ENCODE measurements around the gene SAFB. TPM values are rescaled to one million over a fixed set of nuclear protein-coding genes. Genes with fewer than 3 reads are reported as not detected.

Gene SAFB
- total RNA-seq, 1 experiment from 2014 or later = 143 TPM

DNA sequence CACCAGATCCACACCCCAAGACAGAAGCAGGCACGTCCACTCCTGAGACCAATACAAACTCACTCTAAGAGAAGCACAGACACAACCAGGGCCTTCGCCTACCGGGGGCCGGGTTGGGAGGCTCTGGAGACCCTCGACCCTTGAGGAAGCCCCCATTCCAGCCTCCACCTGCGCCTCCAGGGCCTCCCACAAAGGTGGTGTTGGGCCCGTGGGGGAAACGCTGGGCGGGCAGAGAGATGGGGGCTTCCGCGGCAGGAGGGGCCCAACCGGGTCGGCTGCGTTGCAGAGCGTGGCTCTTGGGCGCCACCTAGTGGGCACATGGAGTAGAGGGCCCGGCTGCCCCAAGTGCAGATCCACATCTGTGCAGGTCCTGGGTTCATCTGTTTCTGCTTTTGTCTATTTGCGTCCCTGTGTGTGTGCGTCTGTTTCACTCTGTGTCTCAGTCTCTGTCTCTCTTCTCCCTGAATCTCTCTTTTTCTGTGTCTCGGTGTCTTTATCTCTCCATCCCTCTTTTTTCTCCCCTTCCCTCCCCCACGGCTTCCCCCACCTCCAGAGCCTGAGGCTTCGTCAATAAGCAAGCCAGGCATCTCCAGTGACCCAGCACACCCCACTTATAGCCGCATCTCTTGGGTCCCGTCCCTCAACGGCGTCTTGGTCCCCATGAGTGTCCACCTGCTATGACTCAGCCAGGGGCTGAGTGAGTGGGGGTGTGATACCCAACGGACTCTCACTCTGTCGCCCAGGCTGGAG, 44.6 kb upstream of the SAFB start (continued):
- TF ChIP-seq, protein P1, sequence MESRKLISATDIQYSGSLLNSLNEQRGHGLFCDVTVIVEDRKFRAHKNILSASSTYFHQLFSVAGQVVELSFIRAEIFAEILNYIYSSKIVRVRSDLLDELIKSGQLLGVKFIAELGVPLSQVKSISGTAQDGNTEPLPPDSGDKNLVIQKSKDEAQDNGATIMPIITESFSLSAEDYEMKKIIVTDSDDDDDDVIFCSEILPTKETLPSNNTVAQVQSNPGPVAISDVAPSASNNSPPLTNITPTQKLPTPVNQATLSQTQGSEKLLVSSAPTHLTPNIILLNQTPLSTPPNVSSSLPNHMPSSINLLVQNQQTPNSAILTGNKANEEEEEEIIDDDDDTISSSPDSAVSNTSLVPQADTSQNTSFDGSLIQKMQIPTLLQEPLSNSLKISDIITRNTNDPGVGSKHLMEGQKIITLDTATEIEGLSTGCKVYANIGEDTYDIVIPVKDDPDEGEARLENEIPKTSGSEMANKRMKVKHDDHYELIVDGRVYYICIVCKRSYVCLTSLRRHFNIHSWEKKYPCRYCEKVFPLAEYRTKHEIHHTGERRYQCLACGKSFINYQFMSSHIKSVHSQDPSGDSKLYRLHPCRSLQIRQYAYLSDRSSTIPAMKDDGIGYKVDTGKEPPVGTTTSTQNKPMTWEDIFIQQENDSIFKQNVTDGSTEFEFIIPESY (IDR thresholded peaks at IDR 0.05; ENCODE audit: extremely low read depth, insufficient replicate concordance, low read length) = no peak
- TF ChIP-seq EZH2 (IDR thresholded peaks at IDR 0.05) (no peak), RAD21 (IDR thresholded peaks at IDR 0.05; ENCODE audit: low read depth) (peak; percentile 90), CBX3 (IDR thresholded peaks at IDR 0.05; ENCODE audit: low read depth) (no peak), POLR2A (IDR thresholded peaks at IDR 0.05; ENCODE audit: borderline replicate concordance, extremely low read depth, insufficient read depth, insufficient read length) (no peak)
- TF ChIP-seq, protein P2, sequence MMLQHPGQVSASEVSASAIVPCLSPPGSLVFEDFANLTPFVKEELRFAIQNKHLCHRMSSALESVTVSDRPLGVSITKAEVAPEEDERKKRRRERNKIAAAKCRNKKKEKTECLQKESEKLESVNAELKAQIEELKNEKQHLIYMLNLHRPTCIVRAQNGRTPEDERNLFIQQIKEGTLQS (IDR thresholded peaks at IDR 0.05) = no peak

DNA sequence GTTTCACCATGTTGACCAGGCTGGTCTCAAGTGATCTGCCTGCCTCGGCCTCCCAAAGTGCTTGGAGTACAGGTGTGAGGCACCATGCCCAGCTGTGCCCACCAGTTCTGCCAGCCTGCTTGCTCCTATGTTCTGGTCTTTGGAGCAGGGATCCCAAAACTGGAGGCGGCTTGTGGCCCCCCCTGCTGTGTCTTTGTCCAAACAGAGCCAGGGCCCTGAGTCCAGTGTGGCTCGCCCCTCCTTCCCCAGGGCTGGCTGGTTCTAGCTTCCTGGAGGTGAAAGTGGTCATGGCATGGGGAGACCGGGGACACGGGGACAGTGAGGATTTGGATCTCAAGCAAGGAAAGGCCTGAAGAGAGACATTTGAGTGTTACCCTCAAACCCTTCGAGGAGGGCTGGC, 43.6 kb upstream of the SAFB start:
- H3K9ac ChIP-seq (ENCODE audit: low read length) = no peak overlapping the region
- H3K79me2 ChIP-seq (ENCODE audit: insufficient read depth, low read length) = no peaks in the 10 kb centered on the region
- BruUV-seq (replicated peaks) = no TSS peak
- ChIA-PET RAD21 (ENCODE audit: low non-redundant PET in 1 of 2, low total read pairs in 2 of 2, uncharacterized antibody in 2 of 2, unreplicated experiment in 2 of 2) (no interaction called here), CTCF (no interaction called here), POLR2A (no interaction called here)
- no peaks in the 10 kb centered on the region for H4K20me1 ChIP-seq (ENCODE audit: insufficient read depth)
- no peaks in the 10 kb centered on the region; a peak in 1 of 4 replicates for H3K36me3 ChIP-seq (ENCODE audit: control insufficient read depth in 1 of 2, insufficient read depth in 2 of 2, low read length in 2 of 2)
- H3K9me2 ChIP-seq (ENCODE audit: insufficient read depth) = no peaks in the 10 kb centered on the region
- H3K4me2 ChIP-seq (ENCODE audit: low read length) = no peak overlapping the region
- DNase-seq (ENCODE audit: low read depth, low spot score) = no peak
- no peak overlapping the region for H2AFZ ChIP-seq (ENCODE audit: low read depth, low read length, poor library complexity, severe bottlenecking)
- H3K27ac ChIP-seq (ENCODE audit: low read depth, low read length) = no peak overlapping the region
- no peak overlapping the region for H3K4me3 ChIP-seq (replicated peaks in 1 of 2; ENCODE audit: low read depth in 1 of 2, low read length in 2 of 2)
- no peak for ATAC-seq
- intact Hi-C loops (cut with micrococcal nuclease) = loop anchor here (5.0 kb wide), 1 partner anchor 532 kb away; no protein-coding TSS in a partner anchor
- H3K27me3 ChIP-seq (ENCODE audit: insufficient read depth, low read length) = no peaks in the 10 kb centered on the region
- H3K9me3 ChIP-seq (ENCODE audit: control insufficient read depth in 1 of 2, insufficient read depth in 1 of 2, low read depth in 1 of 2, low read length in 2 of 2) = no peaks in the 10 kb centered on the region
- H3K4me1 ChIP-seq (ENCODE audit: control insufficient read depth in 1 of 2, insufficient read depth in 2 of 2, low read length in 2 of 2) = peaks cover 0 to 6% of the 10 kb centered on the region in 2 experiments; a peak in 1 of 4 replicates
- TF ChIP-seq, protein P3, sequence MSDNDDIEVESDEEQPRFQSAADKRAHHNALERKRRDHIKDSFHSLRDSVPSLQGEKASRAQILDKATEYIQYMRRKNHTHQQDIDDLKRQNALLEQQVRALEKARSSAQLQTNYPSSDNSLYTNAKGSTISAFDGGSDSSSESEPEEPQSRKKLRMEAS (IDR thresholded peaks at IDR 0.05) = no peak
- no peak for TF ChIP-seq ZFX (IDR thresholded peaks at IDR 0.05)
- TF ChIP-seq SIN3A (IDR thresholded peaks at IDR 0.05; ENCODE audit: low read depth) = no peak
- no peak for TF ChIP-seq YY1 (IDR thresholded peaks at IDR 0.05; ENCODE audit: extremely low read depth, insufficient replicate concordance, low read depth, low read length)
- TF ChIP-seq SP1 (IDR thresholded peaks at IDR 0.05; ENCODE audit: low read depth) = no peak
- TF ChIP-seq ZNF274 (IDR thresholded peaks at IDR 0.05; ENCODE audit: low read depth, low read length) = no peak
- no peak for TF ChIP-seq EZH2 (IDR thresholded peaks at IDR 0.05)
- TF ChIP-seq, protein P4, sequence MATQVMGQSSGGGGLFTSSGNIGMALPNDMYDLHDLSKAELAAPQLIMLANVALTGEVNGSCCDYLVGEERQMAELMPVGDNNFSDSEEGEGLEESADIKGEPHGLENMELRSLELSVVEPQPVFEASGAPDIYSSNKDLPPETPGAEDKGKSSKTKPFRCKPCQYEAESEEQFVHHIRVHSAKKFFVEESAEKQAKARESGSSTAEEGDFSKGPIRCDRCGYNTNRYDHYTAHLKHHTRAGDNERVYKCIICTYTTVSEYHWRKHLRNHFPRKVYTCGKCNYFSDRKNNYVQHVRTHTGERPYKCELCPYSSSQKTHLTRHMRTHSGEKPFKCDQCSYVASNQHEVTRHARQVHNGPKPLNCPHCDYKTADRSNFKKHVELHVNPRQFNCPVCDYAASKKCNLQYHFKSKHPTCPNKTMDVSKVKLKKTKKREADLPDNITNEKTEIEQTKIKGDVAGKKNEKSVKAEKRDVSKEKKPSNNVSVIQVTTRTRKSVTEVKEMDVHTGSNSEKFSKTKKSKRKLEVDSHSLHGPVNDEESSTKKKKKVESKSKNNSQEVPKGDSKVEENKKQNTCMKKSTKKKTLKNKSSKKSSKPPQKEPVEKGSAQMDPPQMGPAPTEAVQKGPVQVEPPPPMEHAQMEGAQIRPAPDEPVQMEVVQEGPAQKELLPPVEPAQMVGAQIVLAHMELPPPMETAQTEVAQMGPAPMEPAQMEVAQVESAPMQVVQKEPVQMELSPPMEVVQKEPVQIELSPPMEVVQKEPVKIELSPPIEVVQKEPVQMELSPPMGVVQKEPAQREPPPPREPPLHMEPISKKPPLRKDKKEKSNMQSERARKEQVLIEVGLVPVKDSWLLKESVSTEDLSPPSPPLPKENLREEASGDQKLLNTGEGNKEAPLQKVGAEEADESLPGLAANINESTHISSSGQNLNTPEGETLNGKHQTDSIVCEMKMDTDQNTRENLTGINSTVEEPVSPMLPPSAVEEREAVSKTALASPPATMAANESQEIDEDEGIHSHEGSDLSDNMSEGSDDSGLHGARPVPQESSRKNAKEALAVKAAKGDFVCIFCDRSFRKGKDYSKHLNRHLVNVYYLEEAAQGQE (IDR thresholded peaks at IDR 0.05; ENCODE audit: low read depth) = no peak
- TF ChIP-seq RAD21 (IDR thresholded peaks at IDR 0.05; ENCODE audit: low read depth) = no peak
- TF ChIP-seq, protein P1 (IDR thresholded peaks at IDR 0.05; ENCODE audit: extremely low read depth, insufficient replicate concordance, low read length) = no peak
- no peak for TF ChIP-seq ELF1 (IDR thresholded peaks at IDR 0.05; ENCODE audit: borderline replicate concordance, low read depth)
- TF ChIP-seq, protein P2 (IDR thresholded peaks at IDR 0.05) = no peak
- no peak for TF ChIP-seq EZH2phosphoT487 (IDR thresholded peaks at IDR 0.05; ENCODE audit: borderline replicate concordance)
- no peak for TF ChIP-seq SRF (IDR thresholded peaks at IDR 0.05; ENCODE audit: low read depth)
